ENCODE measurements around the gene ZNF664. TPM values are rescaled to one million over a fixed set of nuclear protein-coding genes. Genes with fewer than 3 reads are reported as not detected.

The ZNF664 gene
- total and polyA plus RNA-seq, 8 donors: 16.5 to 224 (median 59.3) TPM

GRCh38 chr12:124004233-124004875 is 31.3 kb downstream of the ZNF664 start:
- WGBS, 5 donors: 80 to 89% (median 83%) methylated on average over 9 of the region's 9 CpGs
- H3K36me3 ChIP-seq: peaks cover 5 to 74% (median 52%) of the 10 kb centered on the region in 4 donors
- no peaks in the 10 kb centered on the region for H3K27me3 ChIP-seq
- peak overlapping the region in 2 of 5 donors; percentile 40 to 44 for H3K27ac ChIP-seq
- DNase-seq: no peak
- intact Hi-C loops (cut with DNase I; ENCODE audit: low total_unique reads): no loop called here
- no peak overlapping the region for H3K4me3 ChIP-seq
- no peaks in the 10 kb centered on the region for H3K9me3 ChIP-seq
- H3K4me1 ChIP-seq: peaks cover 0 to 54% (median 18%) of the 10 kb centered on the region in 4 donors
- no peak for TF ChIP-seq EP300 (IDR thresholded peaks at IDR 0.05)

GRCh38 chr12:124006085-124006845 is 33.2 kb downstream of the ZNF664 start:
- H3K36me3 ChIP-seq: peaks cover 6 to 67% (median 43%) of the 10 kb centered on the region in 4 donors
- intact Hi-C loops (cut with DNase I; ENCODE audit: low total_unique reads): no loop called here

GRCh38 chr12:124006846-124007713 is 34.1 kb downstream of the ZNF664 start:
- intact Hi-C loops (cut with DNase I; ENCODE audit: low total_unique reads): no loop called here

More at GRCh38 chr12:124006085-124006845, 33.2 kb downstream of the ZNF664 start:
- 69 to 77% (median 74%) methylated on average over 11 of the region's 11 CpGs for WGBS, 5 donors
- Histone ChIP-seq H3K4me1 (peaks cover 0 to 53% (median 18%) of the 10 kb centered on the region in 4 donors), H3K27ac (no peak overlapping the region), H3K4me3 (no peak overlapping the region), H3K27me3 (no peaks in the 10 kb centered on the region), H3K9me3 (no peaks in the 10 kb centered on the region)
- DNase-seq: no peak
- TF ChIP-seq EP300 (IDR thresholded peaks at IDR 0.05): no peak
- TF ChIP-seq CTCF (IDR thresholded peaks at IDR 0.05): no peak
- no peak for TF ChIP-seq POLR2A (IDR thresholded peaks at IDR 0.05)
- TF ChIP-seq POLR2AphosphoS5 (IDR thresholded peaks at IDR 0.05): no peak

More at GRCh38 chr12:124006846-124007713, 34.1 kb downstream of the ZNF664 start:
- Histone ChIP-seq H3K4me3 (no peak overlapping the region), H3K27ac (no peak overlapping the region), H3K27me3 (no peaks in the 10 kb centered on the region), H3K4me1 (peaks cover 0 to 53% (median 12%) of the 10 kb centered on the region in 4 donors), H3K9me3 (no peaks in the 10 kb centered on the region), H3K36me3 (peaks cover 11 to 68% (median 43%) of the 10 kb centered on the region in 4 donors)
- WGBS, 5 donors: 73 to 78% (median 75%) methylated on average over 14 of the region's 14 CpGs
- TF ChIP-seq POLR2AphosphoS5 (IDR thresholded peaks at IDR 0.05) (no peak), CTCF (IDR thresholded peaks at IDR 0.05) (no peak), EP300 (IDR thresholded peaks at IDR 0.05) (no peak), POLR2A (IDR thresholded peaks at IDR 0.05) (no peak)
- no peak for DNase-seq
